GM23338 (cell line): ENCODE results near the gene GCLM.

ENCODE experiments used
- CTCF ChIP-seq, 2 experiments: fragments of 200-600 bp in 1 of 2; sonication (generic) in 1 of 2; conservative IDR thresholded peaks; 2 replicates each; pipeline versions ENCODE4 v1.5.1 to v1.6.1; 2016 to 2017; ENCODE audit warnings: antibody characterized with exemption in 2 of 2, low read depth in 2 of 2, mild to moderate bottlenecking in 2 of 2, moderate library complexity in 1 of 2
- EZH2 ChIP-seq: fragments of 200-600 bp; sonication (generic); IDR thresholded peaks from one replicate; pipeline ENCODE4 v1.8.0; 2017; ENCODE audit warnings: antibody characterized with exemption, mild to moderate bottlenecking, low read depth; ENCODE audit not compliant: unreplicated experiment
- POLR2AphosphoS5 ChIP-seq: IDR thresholded peaks from 2 replicates; pipeline ENCODE4 v1.6.1; 2016; ENCODE audit warnings: antibody characterized with exemption, low read depth
- ZNF114 ChIP-seq: fragments of 250-450 bp; sonication (Bioruptor Pico); IDR thresholded peaks from 2 replicates; pipeline ENCODE4 v1.5.0; 2020; ENCODE audit warnings: mild to moderate bottlenecking, moderate library complexity

- TF ChIP-seq ZNF114 (CRISPR knock-in tag) (no peak), CTCF (conservative IDR thresholded peaks at IDR 0.05; ENCODE audit: low read depth in 2 of 2) (no peak), EZH2 (no peak), POLR2AphosphoS5 (no peak)
Observed at GRCh38 chr1:93908394-93909145, 660 bp downstream of the GCLM start.
